HFFc6 (cell line): ENCODE data around the gene GALNT18. TPM values are rescaled to one million over a fixed set of nuclear protein-coding genes. Genes with fewer than 3 reads are reported as not detected.

ENCODE experiments used
- DNase-seq: peaks from one replicate; pipeline ENCODE4 v3.0.0-alpha.2; 2018
- H3K27ac Mint-ChIP-seq: 2 replicates; pipeline ENCODE4 v1.8.0; 2020; ENCODE audit warnings: mild to moderate bottlenecking, mixed read lengths
- H3K27me3 Mint-ChIP-seq: 2 replicates; pipeline ENCODE4 v1.8.0; 2021; ENCODE audit warnings: mild to moderate bottlenecking, moderate library complexity, mixed read lengths; ENCODE audit not compliant: insufficient read depth
- H3K36me3 Mint-ChIP-seq: 2 replicates; pipeline ENCODE4 v1.8.0; 2021; ENCODE audit warnings: low read depth, mixed read lengths
- H3K4me1 Mint-ChIP-seq: 2 replicates; pipeline ENCODE4 v1.8.0; 2020; ENCODE audit warnings: low read depth, mixed read lengths
- H3K4me3 Mint-ChIP-seq: 2 replicates; pipeline ENCODE4 v1.8.0; 2020; ENCODE audit warnings: mild to moderate bottlenecking, moderate library complexity, mixed read lengths
- H3K9me3 Mint-ChIP-seq: 2 replicates; pipeline ENCODE4 v1.8.0; 2020; ENCODE audit warnings: mild to moderate bottlenecking, mixed read lengths
- CTCF ChIP-seq: fragments of 200-600 bp; sonication (generic); IDR thresholded peaks from 2 replicates; pipeline ENCODE4 v1.5.0; 2021; ENCODE audit warnings: antibody characterized with exemption, mild to moderate bottlenecking
- total RNA-seq, 6 experiments: library from RNA; stranded (reverse); fragmentation: NEBNext Ultra II Directional; extraction: Animal tissue kit (Norgen Biotek cat#: 25700); gene quantifications; 2 replicates in 1 of 6; 3 replicates in 5 of 6; pipeline ENCODE4 v1.2.3, GENCODE V29; 2021

Gene GALNT18
- total RNA-seq, 6 experiments from 2014 or later = 2.7 to 13.7 (median 12.4) TPM

- Mint-ChIP-seq H3K4me3 (no peak overlapping the region), H3K27me3 (peaks cover 20% of the 10 kb centered on the region), H3K27ac (no peak overlapping the region), H3K36me3 (no peaks in the 10 kb centered on the region), H3K4me1 (no peaks in the 10 kb centered on the region; the same call in 1 of the 2 replicates), H3K9me3 (no peaks in the 10 kb centered on the region)
- peak; percentile 2 for DNase-seq
- no peak for TF ChIP-seq CTCF
Observed at GRCh38 chr11:11532574-11532973, 89.2 kb downstream of the GALNT18 start.

- no peak for TF ChIP-seq CTCF
- no peaks in the 10 kb centered on the region for H3K36me3 Mint-ChIP-seq
- H3K27ac Mint-ChIP-seq = no peak overlapping the region
- no peak overlapping the region for H3K4me3 Mint-ChIP-seq
- DNase-seq = no peak
- H3K9me3 Mint-ChIP-seq = no peaks in the 10 kb centered on the region
- H3K27me3 Mint-ChIP-seq = peaks cover 18% of the 10 kb centered on the region
- H3K4me1 Mint-ChIP-seq = no peaks in the 10 kb centered on the region
Observed at GRCh38 chr11:11531131-11531908, 90.5 kb downstream of the GALNT18 start.

- Mint-ChIP-seq H3K27ac (no peak overlapping the region), H3K9me3 (no peaks in the 10 kb centered on the region), H3K27me3 (peaks cover 15% of the 10 kb centered on the region), H3K36me3 (no peaks in the 10 kb centered on the region), H3K4me1 (peaks cover 11% of the 10 kb centered on the region), H3K4me3 (no peak overlapping the region)
- no peak for TF ChIP-seq CTCF
- DNase-seq = no peak
Observed at GRCh38 chr11:11528986-11529385, 92.8 kb downstream of the GALNT18 start.

- H3K27ac Mint-ChIP-seq = no peak overlapping the region
- TF ChIP-seq CTCF = no peak
- peaks cover 11% of the 10 kb centered on the region for H3K4me1 Mint-ChIP-seq
- DNase-seq = no peak
- H3K27me3 Mint-ChIP-seq = peaks cover 17% of the 10 kb centered on the region
- no peak overlapping the region for H3K4me3 Mint-ChIP-seq
- no peaks in the 10 kb centered on the region for H3K36me3 Mint-ChIP-seq
- H3K9me3 Mint-ChIP-seq = no peaks in the 10 kb centered on the region
Observed at GRCh38 chr11:11525283-11525682, 96.5 kb downstream of the GALNT18 start.

GRCh38 chr11:11524436-11525061 is 97.3 kb downstream of the GALNT18 start:
- H3K9me3 Mint-ChIP-seq = no peaks in the 10 kb centered on the region
- peak overlapping the region; percentile 7; the same call in 1 of the 2 replicates for H3K4me3 Mint-ChIP-seq
- peaks cover 20% of the 10 kb centered on the region for H3K27me3 Mint-ChIP-seq
- no peak for TF ChIP-seq CTCF
- peak; percentile 4 for DNase-seq
- H3K36me3 Mint-ChIP-seq = no peaks in the 10 kb centered on the region
- H3K27ac Mint-ChIP-seq = no peak overlapping the region
- H3K4me1 Mint-ChIP-seq = peaks cover 11% of the 10 kb centered on the region
